Measurements from ENCODE around the gene AGK.
A peak's percentile ranks its signal among the peaks of the same experiment; 100 is the strongest.
"Not testable (repeated sequence)": the region's sequence is repeated elsewhere in the genome, so short reads cannot be mapped to it uniquely, and the experiment has no call there.

Gene AGK

DNA sequence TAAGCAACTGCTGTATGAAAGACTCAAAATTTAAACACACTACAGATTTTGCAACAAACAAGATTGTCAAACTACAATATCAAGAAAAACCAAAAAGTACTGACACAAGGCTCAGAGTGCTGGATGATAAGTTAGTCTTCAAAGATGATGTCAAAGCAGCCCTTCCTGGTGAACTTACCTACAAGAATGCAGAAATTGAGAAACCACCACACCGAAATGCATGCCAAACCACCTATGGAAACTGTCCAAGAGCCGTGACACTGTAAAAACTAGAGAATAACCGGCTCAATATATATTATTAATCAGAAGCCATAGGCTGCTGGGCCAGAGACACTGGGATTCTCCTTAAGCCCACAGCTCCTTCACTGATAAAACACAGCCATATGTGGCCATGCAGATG, 125.4 kb downstream of the AGK start:
- DNase-seq (ENCODE audit: low read depth in 2 of 2): no peak

DNA sequence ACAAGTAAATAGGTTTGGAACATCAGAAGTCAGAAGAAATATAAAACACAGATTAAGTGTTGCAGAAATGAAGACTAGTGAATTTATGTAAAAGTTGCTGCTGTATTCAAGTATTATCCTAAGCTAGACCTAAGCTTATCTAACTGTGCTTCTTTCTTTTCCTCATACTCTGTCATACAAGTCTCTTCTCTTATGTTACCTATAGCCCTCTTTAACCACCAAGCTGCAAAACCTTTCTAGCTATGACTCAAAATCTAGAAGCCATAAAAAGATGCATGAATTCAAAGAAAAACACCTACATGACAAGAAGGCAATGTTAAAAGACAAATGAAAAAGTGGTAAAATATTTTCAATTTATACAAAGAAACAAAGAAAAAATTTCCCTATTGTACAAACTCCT, 127.8 kb downstream of the AGK start:
- no peak for DNase-seq (ENCODE audit: low read depth in 2 of 2)

DNA sequence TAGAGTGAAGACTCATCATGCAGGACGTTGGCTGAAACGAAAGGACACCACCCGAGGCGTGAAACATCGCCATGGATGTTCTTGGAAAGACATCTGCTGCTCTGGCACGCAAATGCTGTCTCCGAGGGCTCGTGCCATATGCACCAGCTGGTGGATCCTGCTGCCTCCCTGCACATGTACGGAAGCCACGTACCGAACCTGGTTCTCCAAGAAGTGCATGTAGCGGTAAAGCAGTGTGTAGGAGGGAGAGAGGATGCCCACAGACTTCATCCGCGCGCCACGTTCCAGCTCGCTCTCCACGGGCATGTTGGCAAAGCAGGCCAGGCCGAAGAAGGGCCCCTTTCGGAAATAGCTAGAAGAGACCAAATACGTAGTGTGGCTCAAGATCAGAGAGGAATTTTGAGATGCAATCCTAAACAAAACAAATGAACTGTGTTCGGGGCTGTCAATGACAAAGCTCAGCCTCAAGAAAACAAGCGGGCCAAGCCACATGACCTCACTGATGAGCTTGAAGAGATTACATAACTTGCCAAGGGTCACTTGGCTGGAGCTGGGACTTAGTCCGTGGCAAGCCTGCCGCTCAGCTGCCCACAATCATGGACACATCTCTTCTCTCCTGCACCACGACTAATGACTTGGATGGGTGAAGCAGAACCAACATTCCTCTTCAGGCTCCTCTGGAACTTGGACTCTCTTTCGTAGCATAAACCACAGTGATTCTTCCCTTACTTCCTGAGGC, 134.2 kb downstream of the AGK start:
- DNase-seq (ENCODE audit: low read depth in 2 of 2): no peak

DNA sequence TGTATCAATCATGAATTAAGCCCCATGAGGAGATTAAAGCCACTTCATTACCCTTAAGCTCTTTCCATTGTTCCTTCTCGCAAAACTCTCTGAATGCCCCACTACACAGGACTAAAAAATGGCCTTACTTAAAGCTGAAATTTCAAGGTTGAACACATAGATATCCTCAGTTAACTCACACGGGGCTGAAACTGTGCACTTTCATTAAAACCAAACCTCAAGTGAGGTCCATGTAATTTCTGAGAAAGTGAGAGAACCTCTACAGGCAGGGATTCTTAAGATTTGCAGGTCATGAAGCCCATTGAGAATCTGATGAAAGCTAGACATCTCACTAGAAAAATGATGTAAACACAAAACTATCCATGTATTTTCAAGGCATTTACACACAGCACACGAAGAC, 134.9 kb downstream of the AGK start:
- no peak for DNase-seq (ENCODE audit: low read depth in 2 of 2)

DNA sequence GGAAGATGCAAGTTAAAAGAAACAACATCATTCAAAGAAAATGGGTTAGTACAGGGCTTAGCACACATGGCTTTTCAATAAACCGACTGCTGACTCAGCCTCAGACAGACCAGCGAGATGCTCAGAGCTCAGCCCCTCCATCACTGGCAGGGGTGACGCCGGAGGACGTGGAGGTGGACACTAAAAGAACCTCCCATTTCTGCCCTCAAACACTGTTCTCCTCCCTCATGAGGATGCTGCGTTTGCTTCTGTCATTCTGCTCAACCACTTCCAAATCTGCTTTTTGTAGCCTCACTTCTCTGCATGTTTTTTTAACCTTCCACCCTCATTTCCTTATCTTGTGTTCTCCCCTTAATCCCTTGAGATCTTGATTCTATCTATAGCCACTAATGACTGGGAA, 135.5 kb downstream of the AGK start:
- no peak for DNase-seq (ENCODE audit: low read depth in 2 of 2)

DNA sequence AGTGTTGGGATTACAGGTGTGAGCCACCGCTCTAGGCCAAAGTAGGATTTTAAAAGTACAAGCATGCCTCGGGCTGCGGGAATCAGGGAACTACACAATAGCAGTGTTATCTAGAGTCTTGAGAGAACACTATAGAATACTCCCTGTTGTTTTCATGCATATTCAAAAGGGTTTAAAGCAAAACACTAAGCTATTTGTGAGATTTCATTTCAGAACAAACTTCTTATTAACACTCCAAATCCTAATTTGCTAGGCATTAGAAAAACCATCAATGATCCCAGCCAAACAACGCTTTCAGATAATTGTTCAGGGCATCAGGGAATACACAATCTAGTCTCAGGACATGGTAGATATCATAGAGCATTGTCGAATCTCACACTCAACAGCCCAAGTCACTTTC, 136.8 kb downstream of the AGK start:
- no peak for DNase-seq (ENCODE audit: low read depth in 2 of 2)

DNA sequence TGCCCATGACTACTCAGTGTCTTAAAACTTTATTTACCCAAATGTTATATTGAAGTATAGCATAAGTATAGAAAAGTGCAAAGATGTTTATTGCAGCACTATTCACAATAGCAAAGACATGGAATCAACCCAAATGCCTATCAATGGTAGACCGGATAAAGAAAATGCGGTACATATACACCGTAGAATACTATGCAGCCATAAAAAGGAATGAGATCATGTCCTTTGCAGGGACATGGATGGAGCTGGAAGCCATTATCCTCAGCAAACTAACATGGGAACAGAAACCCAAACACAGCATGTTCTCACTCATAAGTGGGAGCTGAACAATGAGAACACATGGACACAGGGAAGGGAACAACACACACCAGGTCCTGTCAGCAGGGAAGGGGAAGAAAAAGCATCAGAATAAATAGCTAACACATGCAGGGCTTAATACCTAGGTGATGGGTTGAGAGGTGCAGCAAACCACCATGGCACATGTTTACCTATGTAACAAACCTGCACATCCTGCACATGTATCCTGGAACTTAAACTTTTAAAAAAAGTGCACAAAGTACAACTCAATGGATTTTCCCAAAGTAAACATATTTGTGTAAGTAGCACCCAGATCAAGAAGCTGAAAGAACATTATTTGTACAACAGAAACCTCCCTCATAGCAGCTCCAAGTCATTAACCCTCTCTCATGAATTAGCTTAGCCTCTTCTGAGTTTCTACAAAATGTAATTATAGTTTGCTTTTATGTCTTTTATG, 138.0 kb downstream of the AGK start:
- not testable (repeated sequence) for DNase-seq (ENCODE audit: low read depth in 2 of 2)

DNA sequence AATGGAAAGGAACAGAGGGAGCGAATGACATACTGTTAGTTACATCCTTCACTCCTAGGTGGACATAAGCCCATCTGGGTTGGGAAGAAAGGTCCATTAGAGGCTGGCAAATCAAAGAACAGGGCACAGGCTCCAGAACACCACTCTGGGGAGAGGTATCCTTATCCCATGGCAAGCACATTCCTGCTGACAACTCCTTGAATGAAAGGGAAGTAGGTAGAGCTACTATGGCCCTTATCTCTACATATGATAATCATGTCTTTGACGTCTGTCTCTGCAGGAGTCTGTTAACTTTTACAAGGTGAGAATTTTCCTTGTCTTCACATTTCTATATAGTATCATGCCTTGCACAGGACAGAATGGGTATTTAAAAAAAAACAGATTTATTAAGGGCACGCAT, 140.3 kb downstream of the AGK start:
- no peak for DNase-seq (ENCODE audit: low read depth in 2 of 2)

DNA sequence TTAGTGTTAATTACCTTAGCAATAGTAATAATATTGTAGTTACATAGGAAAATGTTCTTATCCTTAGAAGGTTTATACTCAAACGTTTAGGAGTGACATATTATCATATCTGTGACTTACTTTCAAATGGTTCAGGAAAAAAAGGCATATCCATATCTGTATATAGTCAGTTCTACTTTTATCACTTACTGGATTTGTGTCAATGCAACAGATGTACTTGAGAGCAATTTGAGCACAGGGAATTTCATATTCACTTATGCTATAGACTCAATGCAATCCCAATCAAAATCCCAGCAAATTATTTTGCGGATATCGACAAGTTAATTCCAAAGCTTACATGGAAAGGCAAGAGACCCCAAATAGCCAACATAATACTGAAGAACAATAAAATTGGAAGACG, 140.8 kb downstream of the AGK start:
- DNase-seq (ENCODE audit: low read depth in 2 of 2): no peak

DNA sequence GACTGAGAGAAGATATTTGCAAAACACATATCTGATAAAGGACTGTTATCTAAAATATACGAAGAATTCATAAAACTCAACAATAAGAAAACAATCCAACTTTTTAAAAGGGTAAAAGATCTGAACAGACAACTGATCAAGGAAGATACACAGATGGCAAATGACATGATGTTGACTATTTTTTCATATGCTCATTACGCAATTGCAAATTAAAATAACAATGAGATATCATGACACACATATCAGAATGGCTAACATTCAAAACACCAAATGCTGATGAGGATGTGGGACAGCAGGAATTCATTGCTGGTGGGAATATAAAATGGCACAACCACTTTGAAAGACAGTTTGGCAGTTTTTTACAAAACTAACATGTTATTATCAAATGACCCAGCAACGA, 141.9 kb downstream of the AGK start:
- no peak for DNase-seq (ENCODE audit: low read depth in 2 of 2)

DNA sequence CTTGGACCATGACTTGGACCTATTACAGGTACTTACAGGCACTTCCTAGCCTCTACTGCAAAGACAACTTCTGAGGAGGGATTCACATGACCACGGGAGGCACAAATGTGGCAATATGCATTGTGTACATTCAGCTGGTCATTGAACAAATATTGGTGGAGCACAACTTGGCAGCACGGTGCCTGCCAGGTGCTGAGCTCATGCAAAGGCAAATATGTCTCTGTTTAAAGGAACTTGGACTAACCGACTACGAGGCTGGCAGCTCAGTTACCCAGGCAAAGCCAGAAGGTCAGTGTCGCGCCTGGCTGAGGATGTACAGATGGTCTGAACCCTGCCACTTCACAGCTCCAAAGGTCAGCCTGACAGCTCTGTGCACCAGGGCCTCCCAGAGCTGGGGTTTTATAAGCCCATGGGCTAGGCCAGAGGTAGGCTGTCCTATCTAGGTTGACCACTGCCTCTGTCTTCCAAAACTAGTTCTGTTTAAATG, 144.6 kb downstream of the AGK start:
- no peak for DNase-seq (ENCODE audit: low read depth in 2 of 2)

DNA sequence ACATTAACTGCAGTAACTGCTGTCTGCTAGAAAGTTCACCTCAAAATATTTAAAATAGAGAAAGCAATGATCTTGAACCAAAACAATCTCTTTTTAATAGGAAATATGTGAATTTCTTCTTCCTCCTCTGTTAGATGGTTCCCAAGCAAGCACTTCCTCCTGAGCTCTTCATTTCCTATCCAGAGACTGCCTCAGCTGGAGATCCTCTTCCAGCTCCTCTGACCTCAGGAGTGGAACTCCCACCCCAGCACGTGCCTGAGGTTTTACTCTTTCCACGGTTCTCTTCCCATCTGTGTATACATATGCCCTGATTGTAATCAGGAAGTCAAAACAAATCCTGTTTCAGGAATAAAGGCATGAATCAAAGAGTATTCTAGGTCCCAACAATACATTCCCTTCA, 145.1 kb downstream of the AGK start:
- no peak for DNase-seq (ENCODE audit: low read depth in 2 of 2)

DNA sequence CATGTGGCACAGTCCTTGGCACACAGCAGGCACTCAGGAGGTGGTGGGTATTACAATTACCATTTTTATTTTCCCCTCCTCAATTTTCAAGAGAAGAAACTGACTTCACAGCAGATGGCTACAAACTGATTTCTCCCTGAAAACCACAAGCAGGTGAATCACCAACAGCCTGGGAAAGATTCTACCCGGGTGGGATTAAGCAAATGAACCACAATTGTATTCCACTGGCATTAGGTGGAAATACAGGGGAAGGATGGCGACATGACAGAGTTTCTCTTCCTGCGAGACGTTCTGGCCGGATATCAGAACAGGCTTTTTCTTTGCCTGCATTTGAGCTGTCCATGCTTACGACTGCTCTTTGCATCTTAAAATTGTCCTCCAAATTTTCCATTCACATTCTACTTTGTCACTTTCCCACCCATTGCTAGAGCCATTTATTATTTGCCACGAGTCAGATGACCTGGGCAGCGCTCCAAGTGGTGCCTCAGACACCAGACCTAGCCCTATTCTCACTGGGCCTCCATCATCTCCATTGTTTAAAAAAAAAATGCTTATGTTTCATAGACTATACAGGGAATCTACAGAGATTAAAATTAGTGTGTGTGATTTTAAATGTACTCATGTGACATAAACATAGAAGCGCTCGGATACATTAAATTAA, 146.1 kb downstream of the AGK start:
- DNase-seq (ENCODE audit: low read depth in 2 of 2): no peak

DNA sequence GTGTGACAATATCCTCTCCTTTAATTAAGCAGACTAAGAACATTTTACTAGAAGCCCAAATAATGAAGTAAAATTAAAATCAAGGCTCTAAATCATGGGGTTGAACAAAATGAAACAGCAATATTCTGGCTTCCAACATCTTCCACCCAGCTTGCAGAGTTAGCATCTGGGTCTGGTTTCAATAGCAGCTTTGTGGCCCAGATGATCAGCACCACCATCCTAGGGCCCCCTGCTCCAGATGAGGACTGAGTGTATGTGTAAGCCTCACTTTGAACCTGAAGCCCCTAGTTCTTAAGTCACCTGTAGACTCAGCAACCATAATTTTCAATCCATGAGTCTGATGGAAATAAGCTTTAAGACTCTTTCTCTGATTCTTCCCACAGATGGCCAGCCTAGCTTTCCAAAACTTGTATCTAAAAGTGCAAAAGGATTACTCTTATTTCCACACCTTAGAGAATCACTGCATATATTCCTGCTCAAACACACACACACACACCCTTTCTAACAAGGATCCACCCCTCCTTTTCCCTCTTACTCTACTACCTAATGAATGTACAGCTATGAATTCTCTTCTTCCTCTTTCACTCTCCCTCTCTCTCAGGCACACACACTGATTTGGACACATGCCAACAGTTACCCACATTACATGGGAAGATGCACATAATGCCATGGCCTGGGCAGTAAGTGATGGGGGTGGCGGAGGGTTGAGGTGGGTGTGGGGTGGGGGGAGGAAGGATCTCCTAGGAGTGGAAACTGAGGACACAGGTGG, 147.2 kb downstream of the AGK start:
- no peak for DNase-seq (ENCODE audit: low read depth in 2 of 2)

DNA sequence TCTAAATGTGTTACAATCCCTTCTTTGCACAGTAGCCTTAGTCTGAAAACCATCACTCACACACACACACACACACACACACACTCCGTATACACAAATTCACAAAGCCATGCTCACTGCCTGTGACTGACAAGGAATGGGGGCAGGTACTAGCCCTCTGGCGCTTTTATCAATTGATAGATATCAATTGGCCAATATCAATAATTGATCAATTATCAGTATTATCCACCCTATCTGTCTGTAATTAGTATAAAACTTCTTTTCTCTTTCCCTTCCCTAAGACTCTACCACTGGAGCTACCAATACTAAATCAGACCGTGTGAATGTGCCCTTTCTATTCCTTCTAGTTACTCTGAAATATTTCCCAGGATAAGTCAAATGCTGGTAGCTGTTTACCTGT, 148.7 kb downstream of the AGK start:
- no peak for DNase-seq (ENCODE audit: low read depth in 2 of 2)

DNA sequence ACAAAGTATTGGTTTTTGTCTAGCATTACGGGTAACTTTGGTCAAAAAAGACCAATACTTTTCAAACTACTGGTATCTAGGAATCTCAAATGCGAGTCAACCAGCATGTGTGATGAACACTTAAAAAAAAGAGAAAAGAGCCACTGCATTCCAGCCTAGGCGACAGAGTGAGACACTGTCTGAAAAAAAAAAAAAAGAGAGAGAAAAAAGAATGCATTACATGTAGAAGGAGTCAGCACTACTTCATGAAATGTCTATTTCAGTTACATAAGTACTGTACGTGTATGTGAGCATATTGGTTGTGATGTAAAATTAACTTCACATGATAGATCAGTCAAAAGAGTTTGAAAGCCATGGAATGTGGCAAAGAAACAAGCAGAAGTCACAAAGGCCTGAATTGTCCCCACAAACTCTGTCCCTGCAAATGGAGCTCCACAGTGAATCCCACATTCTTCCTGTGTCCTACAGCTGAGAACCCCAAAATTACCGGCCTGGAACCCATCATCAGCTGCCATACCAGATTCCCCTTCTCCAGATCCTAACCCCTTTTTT, 149.2 kb downstream of the AGK start:
- no peak for DNase-seq (ENCODE audit: low read depth in 2 of 2)

DNA sequence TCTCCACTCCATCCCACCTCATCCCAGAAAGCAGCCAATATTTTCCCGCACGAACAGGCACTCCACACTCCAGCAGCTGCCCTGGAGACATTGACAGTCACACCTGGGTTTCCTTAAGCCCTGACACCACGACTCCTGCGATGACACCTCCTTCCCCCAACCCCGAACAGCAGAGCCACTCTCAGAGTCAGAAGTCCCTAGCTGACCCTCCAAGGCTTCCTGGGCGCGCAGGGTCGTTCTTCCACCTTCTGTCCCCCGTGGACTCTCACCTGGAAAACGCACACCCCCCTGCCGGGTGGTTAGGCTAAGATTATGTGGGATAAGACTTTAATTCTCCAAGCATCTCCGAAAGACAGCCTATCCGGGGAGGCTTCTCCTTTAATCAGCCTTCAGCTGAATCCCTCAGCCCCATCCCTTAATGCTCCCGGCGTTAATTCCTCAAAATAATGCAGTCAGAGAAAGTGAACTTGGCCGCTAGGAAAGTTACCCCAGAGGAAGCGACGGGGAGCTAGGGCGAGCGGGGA, 149.7 kb downstream of the AGK start:
- no peak for DNase-seq (ENCODE audit: low read depth in 2 of 2)

DNA sequence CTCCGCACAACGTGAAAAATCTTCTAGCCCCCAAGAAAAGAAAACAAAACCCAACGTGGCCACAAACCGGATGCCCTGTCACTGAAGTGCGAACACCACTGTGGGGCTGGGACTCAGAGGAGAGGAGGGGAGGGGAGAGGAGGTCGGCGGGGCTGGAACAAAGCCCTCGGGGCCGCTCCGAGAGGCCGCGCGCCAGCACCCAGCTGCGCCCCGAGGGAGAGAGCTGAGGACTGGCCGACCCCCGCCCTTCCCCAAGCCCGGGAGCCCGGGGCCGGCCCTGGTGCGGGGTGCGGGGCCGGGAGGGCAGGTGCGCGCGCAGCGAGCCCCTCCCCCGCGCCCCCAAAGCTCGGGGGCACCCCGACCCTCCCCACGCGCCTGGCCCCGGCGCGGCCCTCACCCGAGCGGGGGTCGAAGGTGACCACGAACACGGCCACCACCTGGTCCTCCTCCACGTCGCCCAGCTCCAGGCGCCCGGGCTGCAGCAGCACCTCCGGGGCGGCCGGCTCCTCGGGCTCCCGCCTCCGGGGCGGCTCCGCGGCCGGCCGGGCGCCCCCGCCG, 150.4 kb downstream of the AGK start:
- DNase-seq (ENCODE audit: low read depth in 2 of 2): peak; percentile 29 to 40

DNA sequence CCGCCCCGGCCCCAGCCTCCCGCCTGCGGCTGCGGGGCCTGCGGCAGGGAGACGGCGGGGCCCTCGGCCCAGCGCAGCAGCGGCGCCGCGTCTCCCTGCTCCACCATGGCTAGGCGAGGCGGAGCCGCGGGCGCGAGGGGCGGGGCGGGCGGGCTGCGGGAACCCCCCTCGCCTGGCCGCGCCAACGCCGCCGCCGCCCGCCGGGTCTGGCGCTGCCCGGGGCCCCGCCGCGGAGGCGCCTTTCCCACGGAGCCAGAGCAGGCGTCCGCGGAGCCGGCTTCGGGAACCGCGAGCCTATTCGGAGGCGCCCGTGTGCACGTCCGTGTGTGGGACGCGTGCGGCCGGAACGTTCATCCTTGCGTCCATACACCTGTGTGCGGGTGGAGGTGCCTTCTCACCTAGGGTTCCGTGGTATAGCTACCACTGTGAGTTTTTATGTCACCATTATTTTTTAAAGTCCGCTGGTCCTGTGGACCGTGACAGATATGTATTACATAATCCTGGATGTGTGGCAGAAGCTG, 150.9 kb downstream of the AGK start, which contains the start of gene DENND11:
Gene DENND11 (minus strand): TSS at position 120 of the 521 bp plus-strand sequence. CDS start 13 bp downstream, at position 107.
- DNase-seq (ENCODE audit: low read depth in 2 of 2): peak; percentile 14 to 37

DNA sequence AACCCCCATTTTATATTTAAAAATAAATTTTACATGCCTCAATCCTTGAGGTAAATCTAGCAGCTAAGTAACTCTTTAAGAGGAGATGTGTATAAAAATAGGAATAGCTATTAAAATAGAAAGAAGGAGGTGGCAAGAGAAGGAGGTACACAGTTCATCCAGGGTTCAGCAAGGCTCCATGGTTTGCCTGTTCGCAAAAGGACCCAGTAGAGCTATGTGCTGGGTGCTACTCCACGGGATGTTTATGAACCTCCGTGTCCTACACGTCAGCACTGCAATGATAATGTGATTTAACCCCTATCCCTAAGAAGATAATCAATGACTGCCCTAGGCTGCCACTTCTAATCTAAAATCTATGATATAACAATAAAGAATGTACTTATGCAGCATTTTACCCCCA, 151.7 kb downstream of the AGK start:
- no peak for DNase-seq (ENCODE audit: low read depth in 2 of 2)

DNA sequence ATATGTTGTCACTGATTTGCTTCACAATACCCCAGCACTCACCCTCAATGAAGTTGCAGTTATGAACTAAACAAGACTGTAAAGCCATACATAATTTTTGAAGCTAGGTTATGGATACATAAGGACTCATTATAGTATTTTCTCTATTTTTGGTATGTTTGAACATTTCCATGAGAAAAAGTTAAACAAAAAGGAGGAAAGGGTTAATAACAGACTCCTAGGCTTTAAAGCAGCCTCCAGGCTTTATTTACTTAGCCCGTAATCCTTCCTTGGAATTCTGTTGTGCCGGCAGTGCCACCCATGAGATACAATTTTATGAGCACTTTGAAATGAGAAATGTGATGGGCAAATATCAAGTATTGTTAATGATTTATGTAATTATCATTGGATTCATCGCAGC, 152.9 kb downstream of the AGK start:
- DNase-seq (ENCODE audit: low read depth in 2 of 2): no peak
